Activated CD4-positive, alpha-beta T cell treated with anti-CD3 and anti-CD28 coated beads, Interleukin-2, amount 10 ng/mL, durations not matched to agents 7 days and 5 days (primary cell): ENCODE results near the gene NT5C3B. TPM values are rescaled to one million over a fixed set of nuclear protein-coding genes. Genes with fewer than 3 reads are reported as not detected.

Source experiments
- CTCF ChIA-PET: fragments of 350-600 bp; sonication (Branson Sonifier 250); formaldehyde crosslinking; loops from one replicate; lab custom pipeline; 2021; ENCODE audit warnings: antibody characterized with exemption; lab: Charles Lee
- POLR2A ChIA-PET: fragments of 350-600 bp; sonication (Branson Sonifier 250); formaldehyde crosslinking; loops from one replicate; lab custom pipeline; 2021; ENCODE audit warnings: antibody characterized with exemption; lab: Charles Lee
- DNase-seq: peaks from one replicate; pipeline ENCODE4 v3.0.0-alpha.2; 2020
- H3K27ac Mint-ChIP-seq: one replicate; pipeline ENCODE4 v1.8.0; 2021; ENCODE audit warnings: mild to moderate bottlenecking, moderate library complexity, mixed read lengths
- H3K27me3 Mint-ChIP-seq: one replicate; pipeline ENCODE4 v1.8.0; 2021; ENCODE audit warnings: mixed read lengths
- H3K36me3 Mint-ChIP-seq: one replicate; pipeline ENCODE4 v1.8.0; 2021; ENCODE audit warnings: low read depth, mixed read lengths
- H3K4me1 Mint-ChIP-seq: one replicate; pipeline ENCODE4 v1.8.0; 2021; ENCODE audit warnings: mixed read lengths
- H3K4me3 Mint-ChIP-seq: one replicate; pipeline ENCODE4 v1.8.0; 2021; ENCODE audit warnings: mild to moderate bottlenecking, moderate library complexity, mixed read lengths
- H3K9me3 Mint-ChIP-seq: one replicate; pipeline ENCODE4 v1.8.0; 2021; ENCODE audit warnings: mixed read lengths
- total RNA-seq, 2 experiments: library from RNA; stranded (reverse); gene quantifications; one replicate each; pipeline ENCODE4 v1.2.3, GENCODE V29; 2021

The NT5C3B gene
- total RNA-seq, 2 experiments from 2014 or later, result 13.7 to 17.7 TPM

- Mint-ChIP-seq H3K9me3 (no peaks in the 10 kb centered on the region), H3K36me3 (no peaks in the 10 kb centered on the region), H3K4me3 (no peak overlapping the region), H3K27ac (no peak overlapping the region), H3K4me1 (peaks cover 12% of the 10 kb centered on the region), H3K27me3 (peaks cover 18% of the 10 kb centered on the region)
- POLR2A ChIA-PET, result interaction anchor here (0.6 kb wide), 1 partner anchor 20 kb away, joined by 4 read pairs; no protein-coding TSS in a partner anchor
- CTCF ChIA-PET, result interaction anchor here (1.3 to 1.5 kb wide), 2 partner anchors 12 to 13 kb away, joined by 5 to 6 read pairs; no protein-coding TSS in a partner anchor
- DNase-seq, result no peak
Measured at GRCh38 chr17:41814195-41814594, 21.8 kb downstream of the NT5C3B start.

DNA sequence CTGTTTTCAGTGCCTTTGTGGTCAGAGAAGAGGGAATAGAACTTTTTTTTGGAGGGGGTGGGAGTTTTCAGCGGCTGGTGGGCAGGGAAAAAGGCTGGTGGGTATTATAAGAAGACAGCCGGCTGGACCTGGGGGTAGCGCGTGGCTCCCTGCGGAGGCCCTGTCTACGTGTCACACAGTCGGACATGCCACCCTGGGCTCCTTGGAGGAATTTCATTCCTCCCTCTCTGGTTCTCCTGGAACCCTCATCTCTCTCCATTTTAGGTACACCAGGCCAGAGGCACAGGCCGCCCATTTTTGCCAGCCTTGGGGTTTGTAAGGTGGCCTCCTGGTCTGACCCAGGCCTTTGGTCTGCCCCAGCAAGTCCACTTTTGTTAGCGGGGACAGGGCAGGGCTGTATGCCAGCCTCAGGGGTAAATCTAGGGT, 22.3 kb downstream of the NT5C3B start:
- H3K27ac Mint-ChIP-seq, result no peak overlapping the region
- peak overlapping the region; percentile 31 for H3K4me3 Mint-ChIP-seq
- no peaks in the 10 kb centered on the region for H3K36me3 Mint-ChIP-seq
- peaks cover 18% of the 10 kb centered on the region for H3K27me3 Mint-ChIP-seq
- H3K4me1 Mint-ChIP-seq, result peaks cover 12% of the 10 kb centered on the region
- H3K9me3 Mint-ChIP-seq, result no peaks in the 10 kb centered on the region
- CTCF ChIA-PET, result interaction anchor here (1.3 kb wide), 1 partner anchor 12 kb away, joined by 5 read pairs; no protein-coding TSS in a partner anchor
- POLR2A ChIA-PET, result no interaction called here
- no peak for DNase-seq

GRCh38 chr17:41813152-41813680, 22.8 kb downstream of the NT5C3B start:
- Mint-ChIP-seq H3K36me3 (no peaks in the 10 kb centered on the region), H3K4me1 (peaks cover 12% of the 10 kb centered on the region)
- POLR2A ChIA-PET, result no interaction called here

DNA sequence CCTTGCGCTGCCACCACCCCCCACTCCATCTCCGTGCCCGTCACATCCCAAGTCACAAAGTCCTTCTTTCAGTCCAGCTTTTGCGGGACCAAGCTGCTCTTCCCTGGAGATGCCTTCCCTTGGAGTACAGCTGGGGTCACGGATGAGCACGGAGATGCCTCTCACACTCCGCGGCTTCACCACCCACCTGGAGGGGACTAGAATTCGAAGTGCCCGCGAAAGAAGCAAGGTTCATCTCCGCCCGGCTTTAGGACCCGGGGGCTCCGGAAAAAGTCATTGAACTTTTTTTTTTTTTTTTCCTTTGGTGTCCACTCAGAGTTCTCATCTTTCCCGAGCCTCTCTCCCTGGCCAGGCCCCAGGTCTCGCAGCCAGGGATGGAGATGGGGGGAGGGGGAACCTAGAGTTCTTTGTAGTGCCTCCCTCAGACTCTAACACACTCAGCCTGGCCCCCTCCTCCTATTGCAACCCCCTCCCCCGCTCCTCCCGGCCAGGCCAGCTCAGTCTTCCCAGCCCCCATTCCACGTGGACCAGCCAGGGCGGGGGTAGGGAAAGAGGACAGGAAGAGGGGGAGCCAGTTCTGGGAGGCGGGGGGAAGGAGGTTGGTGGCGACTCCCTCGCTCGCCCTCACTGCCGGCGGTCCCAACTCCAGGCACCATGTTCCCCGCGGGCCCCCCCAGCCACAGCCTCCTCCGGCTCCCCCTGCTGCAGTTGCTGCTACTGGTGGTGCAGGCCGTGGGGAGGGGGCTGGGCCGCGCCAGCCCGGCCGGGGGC, 23.5 kb downstream of the NT5C3B start, which contains the start of gene FKBP10:
TSS of gene FKBP10 (plus strand) at position 624 of the 771 bp plus-strand sequence. CDS start at position 655, 31 bp downstream.
- peaks cover 18% of the 10 kb centered on the region for H3K27me3 Mint-ChIP-seq
- H3K4me3 Mint-ChIP-seq, result peak within 1 kb of the TSS; percentile 78
- peaks cover 12% of the 10 kb centered on the region for H3K4me1 Mint-ChIP-seq
- H3K27ac Mint-ChIP-seq, result peak within 1 kb of the TSS; percentile 82
- ChIA-PET POLR2A (no interaction called here), CTCF (interaction anchor here (0.6 to 1.8 kb wide), 8 partner anchors 10 to 525 kb away, joined by 3 to 7 read pairs (median 4); no protein-coding TSS in a partner anchor)
- DNase-seq, result peak; percentile 31
- H3K9me3 Mint-ChIP-seq, result no peaks in the 10 kb centered on the region
- H3K36me3 Mint-ChIP-seq, result no peaks in the 10 kb centered on the region

More at GRCh38 chr17:41813152-41813680, 22.8 kb downstream of the NT5C3B start:
- peaks cover 18% of the 10 kb centered on the region for H3K27me3 Mint-ChIP-seq
- no peak overlapping the region for H3K27ac Mint-ChIP-seq
- DNase-seq, result no peak
- H3K9me3 Mint-ChIP-seq, result no peaks in the 10 kb centered on the region
- H3K4me3 Mint-ChIP-seq, result peak overlapping the region; percentile 31
- CTCF ChIA-PET, result no interaction called here

- H3K27me3 Mint-ChIP-seq, result peaks cover 18% of the 10 kb centered on the region
- H3K36me3 Mint-ChIP-seq, result no peaks in the 10 kb centered on the region
- CTCF ChIA-PET, result interaction anchor here (0.5 to 1.8 kb wide), 12 partner anchors 8 to 1736 kb away, joined by 3 to 7 read pairs (median 4); partner anchors contain the start of gene JUP
- peak within 1 kb of the TSS; percentile 82 for H3K27ac Mint-ChIP-seq
- peak within 1 kb of the TSS; percentile 78 for H3K4me3 Mint-ChIP-seq
- H3K4me1 Mint-ChIP-seq, result peaks cover 12% of the 10 kb centered on the region
- POLR2A ChIA-PET, result no interaction called here
- H3K9me3 Mint-ChIP-seq, result no peaks in the 10 kb centered on the region
- DNase-seq, result peak; percentile 73
Measured at GRCh38 chr17:41811549-41812380, 24.3 kb downstream of the NT5C3B start, which contains the start of gene P3H4. TSS of gene P3H4 (minus strand) at chr17:41811949. CDS start at chr17:41811915, 34 bp downstream.

DNA sequence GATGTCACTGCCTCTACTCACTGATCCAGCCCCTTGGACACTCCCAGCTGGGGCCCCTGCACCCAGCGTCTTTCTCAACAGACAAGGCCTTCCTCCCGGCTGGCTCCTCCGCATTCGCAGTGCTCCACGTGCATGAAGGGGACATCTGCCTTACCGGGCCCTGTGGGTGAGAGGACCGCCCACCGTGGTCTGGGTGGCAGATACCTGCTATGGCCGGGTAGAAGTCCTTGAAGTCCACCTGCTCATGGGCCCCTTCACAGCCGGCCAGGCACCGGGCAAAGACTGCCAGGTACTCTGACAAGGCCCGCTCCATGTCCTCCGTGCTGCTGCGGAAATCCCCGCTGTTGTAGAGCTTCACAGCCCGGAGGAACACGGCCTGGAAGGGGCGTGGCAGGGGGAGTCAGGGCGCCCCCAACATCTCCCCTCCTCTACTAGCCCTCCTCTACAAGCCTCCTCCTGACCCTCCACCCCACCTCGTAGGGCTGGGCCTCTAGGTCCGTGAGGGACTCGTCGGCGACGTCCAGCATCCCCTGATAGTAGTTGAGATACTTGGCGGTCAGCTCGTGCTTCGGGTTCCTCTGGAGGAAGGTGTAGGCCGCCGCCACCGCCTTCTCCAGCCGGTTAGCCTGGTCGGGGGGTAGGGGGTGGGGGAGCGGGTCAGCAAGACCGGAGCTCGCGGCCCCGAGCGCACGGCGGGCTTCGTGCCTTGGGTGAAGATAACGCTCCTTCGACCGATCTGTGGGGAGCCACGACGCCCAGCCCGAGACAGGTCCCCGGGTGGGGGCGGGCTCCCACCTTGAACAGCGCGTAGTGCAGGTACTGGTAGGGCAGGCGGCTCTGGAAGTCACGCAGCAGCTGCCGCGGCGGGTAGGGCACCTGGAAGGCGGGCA, 25.1 kb downstream of the NT5C3B start:
- H3K4me3 Mint-ChIP-seq, result peak overlapping the region; percentile 55
- H3K4me1 Mint-ChIP-seq, result peaks cover 12% of the 10 kb centered on the region
- H3K27me3 Mint-ChIP-seq, result peaks cover 18% of the 10 kb centered on the region
- CTCF ChIA-PET, result interaction anchor here (0.5 to 1.8 kb wide), 11 partner anchors 8 to 1735 kb away, joined by 3 to 7 read pairs (median 4); partner anchors contain the start of gene JUP
- H3K9me3 Mint-ChIP-seq, result no peaks in the 10 kb centered on the region
- no peak overlapping the region for H3K27ac Mint-ChIP-seq
- POLR2A ChIA-PET, result no interaction called here
- H3K36me3 Mint-ChIP-seq, result no peaks in the 10 kb centered on the region
- no peak for DNase-seq

DNA sequence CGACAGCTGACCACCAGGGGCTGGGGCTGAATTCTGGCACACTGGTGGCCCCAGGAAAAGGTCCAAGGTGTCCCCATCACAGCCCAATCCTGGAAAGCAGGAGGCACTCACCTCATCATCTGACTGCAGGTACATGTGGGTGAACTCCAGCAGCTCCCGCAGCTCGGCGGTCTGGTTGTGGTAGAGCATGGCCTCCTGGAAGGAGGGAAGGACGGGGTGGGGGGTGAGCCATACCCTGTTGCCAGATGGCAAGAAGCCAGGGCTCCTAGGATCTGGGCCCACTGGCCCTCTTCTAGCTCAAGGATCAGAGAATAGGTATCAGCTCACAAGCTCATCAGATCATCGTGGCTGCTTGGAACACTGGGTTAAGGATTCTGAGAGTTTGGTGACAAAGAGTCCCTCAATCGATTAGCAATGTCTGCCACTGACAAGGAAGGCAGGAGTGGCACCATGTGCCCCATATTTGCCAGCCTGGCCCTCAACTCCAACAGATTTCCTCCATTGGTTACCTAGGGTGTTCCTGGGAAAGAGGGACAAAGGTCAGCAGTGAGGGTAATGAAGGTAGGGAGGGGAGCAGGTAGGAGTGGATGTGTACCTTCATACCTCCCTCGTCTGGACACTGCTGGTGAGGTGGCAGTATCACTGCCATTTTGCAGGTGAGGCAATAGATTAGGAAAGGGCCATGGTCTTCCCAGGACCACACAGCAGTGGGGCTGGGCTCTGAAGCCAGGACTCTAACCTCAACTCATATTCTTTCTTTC, 29.2 kb downstream of the NT5C3B start:
- ChIA-PET POLR2A (no interaction called here), CTCF (interaction anchor here (0.6 kb wide), 1 partner anchor 110 kb away, joined by 5 read pairs; no protein-coding TSS in a partner anchor)
- Mint-ChIP-seq H3K4me3 (no peak overlapping the region), H3K4me1 (peaks cover 8% of the 10 kb centered on the region), H3K9me3 (no peaks in the 10 kb centered on the region), H3K36me3 (no peaks in the 10 kb centered on the region), H3K27ac (no peak overlapping the region), H3K27me3 (peaks cover 5% of the 10 kb centered on the region)
- DNase-seq, result no peak

GRCh38 chr17:41803049-41804020, 32.7 kb downstream of the NT5C3B start:
- DNase-seq, result no peak
- POLR2A ChIA-PET, result no interaction called here
- CTCF ChIA-PET, result interaction anchor here (1.6 kb wide), 1 partner anchor 60 kb away, joined by 5 read pairs; no protein-coding TSS in a partner anchor
- Mint-ChIP-seq H3K4me3 (no peak overlapping the region), H3K27me3 (no peaks in the 10 kb centered on the region), H3K4me1 (peaks cover 11% of the 10 kb centered on the region), H3K27ac (no peak overlapping the region), H3K36me3 (no peaks in the 10 kb centered on the region), H3K9me3 (no peaks in the 10 kb centered on the region)

DNA sequence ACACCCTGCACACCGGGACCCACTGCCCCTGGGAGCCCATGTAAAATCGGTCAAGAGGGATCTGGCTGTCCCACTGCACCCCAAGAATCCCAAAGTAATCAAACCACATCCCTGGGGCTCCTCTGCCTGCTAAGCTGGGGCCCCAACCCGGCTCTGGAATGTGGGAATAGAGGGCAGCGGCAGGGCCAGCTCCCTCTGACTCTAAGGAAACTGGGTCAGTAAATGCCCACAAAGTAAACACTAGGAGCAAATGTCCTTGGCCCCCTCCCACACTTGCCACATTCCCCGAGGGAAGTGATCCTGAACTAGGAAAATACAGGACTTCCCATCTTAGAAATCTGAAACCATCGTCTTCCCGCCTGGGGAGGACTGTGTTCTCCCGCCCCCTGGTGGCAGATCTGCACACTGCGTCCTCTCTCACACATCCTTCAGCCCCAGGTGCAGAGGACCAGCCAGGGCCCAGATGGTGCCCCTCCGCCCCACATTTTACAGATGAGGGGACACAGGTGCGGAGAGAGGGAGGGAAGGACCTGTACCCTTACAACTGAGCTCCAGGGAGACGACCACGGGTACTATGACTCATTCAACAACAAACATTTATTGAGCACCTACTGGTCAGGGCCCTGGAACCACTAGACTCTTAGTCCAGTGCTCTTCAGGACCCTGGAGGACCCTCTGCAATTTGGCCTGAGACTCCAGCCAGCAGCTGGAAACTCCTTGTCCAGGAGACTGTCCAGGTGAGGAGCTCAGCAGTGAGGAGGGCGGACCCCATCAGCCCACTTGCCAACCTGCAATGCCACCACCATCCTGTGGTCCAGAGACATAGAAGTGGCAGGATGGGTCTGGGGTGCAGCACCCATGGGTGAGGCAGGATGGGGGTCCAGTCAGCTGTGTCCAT, 34.4 kb downstream of the NT5C3B start:
- peaks cover 11% of the 10 kb centered on the region for H3K4me1 Mint-ChIP-seq
- no peak overlapping the region for H3K27ac Mint-ChIP-seq
- H3K4me3 Mint-ChIP-seq, result no peak overlapping the region
- no peaks in the 10 kb centered on the region for H3K9me3 Mint-ChIP-seq
- no peaks in the 10 kb centered on the region for H3K36me3 Mint-ChIP-seq
- ChIA-PET POLR2A (no interaction called here), CTCF (interaction anchor here (0.6 to 1.7 kb wide), 23 partner anchors 10 to 1954 kb away, joined by 3 to 8 read pairs (median 3); partner anchors contain the start of genes JUP, KLHL11 and P3H4)
- H3K27me3 Mint-ChIP-seq, result no peaks in the 10 kb centered on the region
- DNase-seq, result peak; percentile 77
